Spleen (tissue), 7 donors: Measurements from ENCODE around the gene RHOB.

Experiments
- CTCF ChIP-seq, 11 experiments: fragments of 200-600 bp in 7 of 11; fragments of 450-650 bp in 4 of 11; sonication (generic) in 4 of 11; IDR thresholded peaks in 8 of 11; conservative IDR thresholded peaks in 3 of 11; 1 replicate in 7 of 11; 2 replicates in 4 of 11; pipeline versions ENCODE4 v1.4.0 to v1.8.0; 2016 to 2021; ENCODE audit warnings: antibody characterized with exemption in 11 of 11, inconsistent platforms in 4 of 11, mild to moderate bottlenecking in 1 of 11
- POLR2A ChIP-seq, 3 donors: fragments of 450-650 bp; IDR thresholded peaks; one replicate each; pipeline ENCODE4 v1.5.1; 2017; ENCODE audit warnings: antibody characterized with exemption in 3 of 3, mild to moderate bottlenecking in 1 of 3
- POLR2AphosphoS5 ChIP-seq, 3 donors: sonication (generic); formaldehyde crosslinking; IDR thresholded peaks; one replicate each; pipeline ENCODE4 v1.5.1; 2017; ENCODE audit warnings: antibody characterized with exemption in 3 of 3
- donor health status: DM: no; HTN: no; CAD: no; lungs with moderate emphysema.
- donor health status: DM: no; HTN: no; CAD: no.
- donor health status: DM: no; HTN: no; CAD: no.

GRCh38 chr2:20411361-20411894 is 35.4 kb upstream of the RHOB start:
- peak in 1 of 3 donors; percentile 73 for TF ChIP-seq POLR2AphosphoS5 (IDR thresholded peaks at IDR 0.05)
- TF ChIP-seq CTCF (IDR thresholded peaks at IDR 0.05 in 8 of 11, conservative IDR thresholded peaks at IDR 0.05 in 3 of 11), result peak; percentile 80 to 92 (median 85)
- no peak for TF ChIP-seq POLR2A (IDR thresholded peaks at IDR 0.05)
